ENCODE measurements around the gene MEF2D.

The MEF2D gene

GRCh38 chr1:156431769-156432668 is 68.6 kb downstream of the MEF2D start:
- H3K79me2 ChIP-seq (ENCODE audit: control insufficient read depth, low read length) = no peaks in the 10 kb centered on the region
- no peaks in the 10 kb centered on the region for H3K9me3 ChIP-seq (ENCODE audit: control insufficient read depth, insufficient read depth, low read length)
- no peak overlapping the region for H3K4me3 ChIP-seq (ENCODE audit: low read length)
- H3F3A ChIP-seq (ENCODE audit: control insufficient read depth, insufficient read depth) = no peaks in the 10 kb centered on the region
- 0 out of 2 replicates have a peak, but pooled peaks cover 3% of the 10 kb centered on the region for H4K20me1 ChIP-seq (ENCODE audit: control insufficient read depth, insufficient read depth, low read depth, low read length)
- peaks cover 96% of the 10 kb centered on the region for H3K27me3 ChIP-seq (ENCODE audit: control insufficient read depth, low read length)
- peaks cover 30% of the 10 kb centered on the region for H3K4me1 ChIP-seq (ENCODE audit: control insufficient read depth, low read length)
- H3K9me2 ChIP-seq (replicated peaks; ENCODE audit: control insufficient read depth, low read length) = no peaks in the 10 kb centered on the region
- H3K4me2 ChIP-seq (ENCODE audit: low read length) = no peak overlapping the region
- no peak overlapping the region for H3K27ac ChIP-seq (ENCODE audit: low read depth, low read length)
- no peaks in the 10 kb centered on the region for H3K36me3 ChIP-seq (ENCODE audit: control insufficient read depth, low read length)
- TF ChIP-seq CTCF (IDR thresholded peaks at IDR 0.05; ENCODE audit: low read depth, low read length, poor library complexity, severe bottlenecking) (no peak), EZH2phosphoT487 (IDR thresholded peaks at IDR 0.05; ENCODE audit: borderline replicate concordance, low read length) (no peak)

- H3K79me2 ChIP-seq (ENCODE audit: control insufficient read depth, low read length) = no peaks in the 10 kb centered on the region
- H3K36me3 ChIP-seq (ENCODE audit: control insufficient read depth, low read length) = no peaks in the 10 kb centered on the region
- TF ChIP-seq CTCF (IDR thresholded peaks at IDR 0.05; ENCODE audit: low read depth, low read length, poor library complexity, severe bottlenecking) (no peak), EZH2phosphoT487 (IDR thresholded peaks at IDR 0.05; ENCODE audit: borderline replicate concordance, low read length) (no peak)
- H3K27ac ChIP-seq (ENCODE audit: low read depth, low read length) = no peak overlapping the region
- no peaks in the 10 kb centered on the region for H3F3A ChIP-seq (ENCODE audit: control insufficient read depth, insufficient read depth)
- no peak overlapping the region for H3K4me3 ChIP-seq (ENCODE audit: low read length)
- peaks cover 96% of the 10 kb centered on the region for H3K27me3 ChIP-seq (ENCODE audit: control insufficient read depth, low read length)
- H4K20me1 ChIP-seq (ENCODE audit: control insufficient read depth, insufficient read depth, low read depth, low read length) = 0 out of 2 replicates have a peak, but pooled peaks cover 3% of the 10 kb centered on the region
- no peaks in the 10 kb centered on the region for H3K9me2 ChIP-seq (replicated peaks; ENCODE audit: control insufficient read depth, low read length)
- no peak overlapping the region for H3K4me2 ChIP-seq (ENCODE audit: low read length)
- H3K9me3 ChIP-seq (ENCODE audit: control insufficient read depth, insufficient read depth, low read length) = no peaks in the 10 kb centered on the region
- peaks cover 30% of the 10 kb centered on the region for H3K4me1 ChIP-seq (ENCODE audit: control insufficient read depth, low read length)
Observed at GRCh38 chr1:156431366-156431765, 69.2 kb downstream of the MEF2D start.

- Histone ChIP-seq H3K4me2 (ENCODE audit: low read length) (no peak overlapping the region), H3K9me3 (ENCODE audit: control insufficient read depth, insufficient read depth, low read length) (no peaks in the 10 kb centered on the region), H3K4me1 (ENCODE audit: control insufficient read depth, low read length) (peaks cover 29% of the 10 kb centered on the region), H3K27ac (ENCODE audit: low read depth, low read length) (no peak overlapping the region), H3K4me3 (ENCODE audit: low read length) (no peak overlapping the region), H3K9me2 (replicated peaks; ENCODE audit: control insufficient read depth, low read length) (no peaks in the 10 kb centered on the region), H3K36me3 (ENCODE audit: control insufficient read depth, low read length) (no peaks in the 10 kb centered on the region), H3F3A (ENCODE audit: control insufficient read depth, insufficient read depth) (no peaks in the 10 kb centered on the region), H4K20me1 (ENCODE audit: control insufficient read depth, insufficient read depth, low read depth, low read length) (0 out of 2 replicates have a peak, but pooled peaks cover 3% of the 10 kb centered on the region), H3K79me2 (ENCODE audit: control insufficient read depth, low read length) (no peaks in the 10 kb centered on the region), H3K27me3 (ENCODE audit: control insufficient read depth, low read length) (peaks cover 98% of the 10 kb centered on the region)
- TF ChIP-seq CTCF (IDR thresholded peaks at IDR 0.05; ENCODE audit: low read depth, low read length, poor library complexity, severe bottlenecking) (no peak), EZH2phosphoT487 (IDR thresholded peaks at IDR 0.05; ENCODE audit: borderline replicate concordance, low read length) (no peak)
Observed at GRCh38 chr1:156430866-156431265, 69.7 kb downstream of the MEF2D start.

Measured in DOHH2 (cell line).